ENCODE measurements around the gene ELOVL1.

ELOVL1 gene

GRCh38 chr1:43322506-43322905 lies 45.3 kb downstream of the ELOVL1 start:
- DNase-seq, result no peak

GRCh38 chr1:43321331-43321891 lies 46.4 kb downstream of the ELOVL1 start:
- DNase-seq, result no peak

DNA sequence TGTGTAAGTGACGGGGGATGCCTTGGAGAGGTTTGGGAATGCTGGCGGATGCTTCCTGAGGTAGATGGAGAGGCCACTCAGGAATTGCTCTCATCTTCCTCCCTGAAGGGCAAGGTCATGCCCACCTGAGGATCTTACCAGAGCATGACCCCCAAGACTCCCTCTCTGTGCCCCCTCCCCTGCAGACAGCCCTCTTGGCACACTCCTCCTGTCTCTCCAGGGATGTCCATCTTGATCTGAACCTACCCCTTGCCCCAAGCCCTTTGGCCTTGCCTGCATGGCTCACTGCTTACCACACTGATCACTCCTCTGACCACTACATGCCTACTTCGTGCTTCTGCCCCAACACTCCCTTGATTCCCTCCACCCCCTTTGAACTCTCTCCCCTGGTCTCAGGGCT lies 48.0 kb downstream of the ELOVL1 start:
- no peak for DNase-seq

DNA sequence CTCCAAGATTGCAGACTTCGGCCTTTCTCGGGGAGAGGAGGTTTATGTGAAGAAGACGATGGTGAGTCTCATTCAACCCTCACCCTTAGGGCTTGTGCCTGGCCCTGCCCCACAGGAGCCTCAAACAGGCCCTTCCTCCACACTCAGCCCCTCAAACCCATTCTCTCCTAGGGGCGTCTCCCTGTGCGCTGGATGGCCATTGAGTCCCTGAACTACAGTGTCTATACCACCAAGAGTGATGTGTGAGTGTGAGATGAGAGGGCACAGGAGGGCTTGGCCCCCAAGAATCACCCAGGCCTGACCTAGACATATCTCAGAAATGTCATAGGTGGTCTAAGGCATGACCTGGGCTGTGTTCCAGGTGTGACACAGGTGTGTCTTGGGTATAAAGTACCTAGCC lies 48.5 kb downstream of the ELOVL1 start:
- DNase-seq, result no peak

DNA sequence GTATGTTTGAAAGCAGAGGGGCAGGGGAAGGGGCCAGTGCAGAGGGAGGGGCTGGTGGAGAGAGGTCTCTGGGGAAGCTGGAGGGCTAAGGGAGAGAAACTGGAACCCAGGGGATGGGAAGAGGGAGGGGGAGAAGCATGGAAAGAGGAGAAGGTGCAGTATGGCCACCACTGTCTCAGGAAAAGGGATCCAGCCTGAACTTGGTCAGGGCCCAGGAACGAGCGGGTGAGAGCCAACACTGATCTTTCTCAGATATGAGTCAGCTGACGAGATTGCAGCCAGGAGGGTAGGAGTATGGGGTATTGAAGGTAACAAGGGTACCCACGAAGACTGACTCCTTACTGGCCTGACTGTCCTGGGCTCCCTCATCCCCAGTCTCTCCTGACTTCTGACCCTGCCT lies 49.0 kb downstream of the ELOVL1 start:
- no peak for DNase-seq

GRCh38 chr1:43317817-43318471 lies 49.9 kb downstream of the ELOVL1 start:
- DNase-seq, result peak; percentile 11

- DNase-seq, result no peak
Observed at GRCh38 chr1:43316738-43317520, 50.9 kb downstream of the ELOVL1 start.

- no peak for DNase-seq
Observed at GRCh38 chr1:43315963-43316737, 51.7 kb downstream of the ELOVL1 start.

GRCh38 chr1:43315481-43315880 lies 52.3 kb downstream of the ELOVL1 start:
- DNase-seq, result no peak

GRCh38 chr1:43314233-43314632 lies 53.6 kb downstream of the ELOVL1 start:
- no peak for DNase-seq

DNA sequence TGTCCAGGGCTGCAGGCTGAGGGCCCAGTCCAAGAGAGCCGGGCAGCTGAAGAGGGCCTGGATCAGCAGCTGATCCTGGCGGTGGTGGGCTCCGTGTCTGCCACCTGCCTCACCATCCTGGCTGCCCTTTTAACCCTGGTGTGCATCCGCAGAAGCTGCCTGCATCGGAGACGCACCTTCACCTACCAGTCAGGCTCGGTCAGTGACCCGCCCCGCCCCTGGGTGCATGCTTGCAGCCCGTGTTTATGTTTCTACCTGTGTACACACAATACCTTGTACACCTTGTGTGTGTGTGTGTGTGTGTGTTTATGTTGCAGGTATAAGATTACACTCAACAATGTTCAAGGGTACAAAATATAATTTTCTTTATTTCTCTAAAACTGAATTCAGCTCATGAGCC lies 54.0 kb downstream of the ELOVL1 start:
- DNase-seq, result no peak

Data from fibroblast of skin of right quadriceps (primary cell).